Pancreas (tissue), 10 donors: ENCODE results near the gene CCDC73. TPM values are rescaled to one million over a fixed set of nuclear protein-coding genes. Genes with fewer than 3 reads are reported as not detected.

Experiments used
- ATAC-seq, 4 donors: fragments of 200-7000 bp; cut with Tn5 transposase; one replicate each; pipeline versions ENCODE4 v1.8.0 to v1.9.1; 2020; ENCODE audit warnings: mild to moderate bottlenecking in 4 of 4, moderate library complexity in 4 of 4
- DNase-seq, 6 donors: peaks; one replicate each; pipeline ENCODE4 v3.0.0-alpha.2; 2020
- FAIRE-seq: peaks from 2 replicates; lab custom pipeline; 2012; peaks lifted over from hg19 to GRCh38; lab: Jason Lieb, UNC
- H3K27ac ChIP-seq, 4 donors: fragments of 200-600 bp; sonication (generic); 1 replicate in 3 of 4; 2 replicates in 1 of 4; pipeline versions ENCODE4 v1.5.0 to v1.8.0; 2020
- H3K27me3 ChIP-seq, 4 donors: fragments of 200-600 bp; one replicate each; pipeline ENCODE4 v1.8.0; 2021
- H3K36me3 ChIP-seq, 3 donors: fragments of 200-600 bp; sonication (generic) in 1 of 3; one replicate each; pipeline versions ENCODE4 v1.5.0 to v1.8.0; 2020 to 2021
- H3K4me1 ChIP-seq, 3 donors: fragments of 200-600 bp; one replicate each; pipeline ENCODE4 v1.8.0; 2021
- H3K4me3 ChIP-seq, 4 donors: fragments of 200-600 bp; sonication (generic) in 2 of 4; one replicate each; pipeline versions ENCODE4 v1.5.0 to v1.8.0; 2020 to 2021
- H3K9me3 ChIP-seq, 4 donors: fragments of 200-600 bp; one replicate each; pipeline ENCODE4 v1.8.0; 2021
- CTCF ChIP-seq, 4 donors: fragments of 200-600 bp; sonication (generic) in 3 of 4; IDR thresholded peaks; one replicate each; pipeline versions ENCODE4 v1.5.0 to v1.8.0; 2021; ENCODE audit warnings: antibody characterized with exemption in 4 of 4
- WGBS, 2 donors: extraction: QIAGEN DNeasy Blood & Tissue Kit; methylation state at CpG; one replicate each; pipeline ENCODE4 v1.1.7; 2013; 5-methylcytosine and 5-hydroxymethylcytosine counted together
- intact Hi-C, 3 donors: fragments of 100-400 bp; cut with DNase I; formaldehyde crosslinking; loops; one replicate each; pipeline versions ENCODE4 v1.11.1 to v1.14.2; 2022
- polyA plus RNA-seq, 2 donors: library from polyadenylated mRNA; stranded (reverse); fragments of 200-250 nt; gene quantifications; one replicate each; pipeline ENCODE4 v1.2.3, GENCODE V29; 2013
- total RNA-seq, 6 donors: library from RNA; stranded (reverse); fragmentation: NEBNext Ultra II Directional in 4 of 6; extraction: Animal tissue kit (Norgen Biotek cat#: 25700) in 4 of 6; gene quantifications; one replicate each; pipeline versions ENCODE4 v1.2.1 to v1.2.4, GENCODE V29; 2021 to 2023
- donor health status: healthy with polysubstance abuse.
- donor health status: DM: no; HTN: no; CAD: no; lungs with moderate emphysema.
- donor health status: DM: no; HTN: no; CAD: no.
- donor health status: control.
- donor health status: control.
- donor health status: Bipolar disorder and iron deficiency.
- donor health status: DM: yes; HTN: yes; CAD: no.
- donor health status: DM: no; HTN: no; CAD: no.
- donor health status: DM: no; HTN: no; CAD: no.
- donor health status: DM: yes; HTN: yes; CAD: no.

CCDC73 gene
- total and polyA plus RNA-seq, 8 donors: 0.06 TPM; not detected in 7

GRCh38 chr11:32580967-32581366, 213.5 kb downstream of the CCDC73 start:
- Histone ChIP-seq H3K4me3 (no peak overlapping the region), H3K4me1 (peaks cover 8 to 12% (median 10%) of the 10 kb centered on the region in 3 donors), H3K27ac (no peak overlapping the region), H3K36me3 (no peaks in the 10 kb centered on the region), H3K27me3 (no peaks in the 10 kb centered on the region), H3K9me3 (no peaks in the 10 kb centered on the region)
- TF ChIP-seq CTCF (IDR thresholded peaks at IDR 0.05): no peak
- DNase-seq (no peak), ATAC-seq (no peak), FAIRE-seq (no peak)
- WGBS, 2 donors: 54 to 76% methylated on average over 2 of the region's 2 CpGs
- intact Hi-C loops: no loop called here

GRCh38 chr11:32576456-32576855, 218.0 kb downstream of the CCDC73 start:
- WGBS, 2 donors: 96 to 100% methylated on average over 1 of the region's 1 CpG
- intact Hi-C loops: no loop called here
- ATAC-seq: no peak

GRCh38 chr11:32575070-32575469, 219.4 kb downstream of the CCDC73 start:
- FAIRE-seq (no peak), ATAC-seq (no peak), DNase-seq (no peak)
- no peak for TF ChIP-seq CTCF (IDR thresholded peaks at IDR 0.05)
- no peaks in the 10 kb centered on the region for H3K4me1 ChIP-seq
- peaks cover 0 to 3% (median 0%) of the 10 kb centered on the region in 4 donors for H3K27me3 ChIP-seq
- H3K36me3 ChIP-seq: no peaks in the 10 kb centered on the region
- no peak overlapping the region for H3K27ac ChIP-seq
- intact Hi-C loops: no loop called here
- H3K4me3 ChIP-seq: no peak overlapping the region
- WGBS, 2 donors: 46 to 51% methylated on average over 2 of the region's 2 CpGs
- H3K9me3 ChIP-seq: no peaks in the 10 kb centered on the region

More at GRCh38 chr11:32576456-32576855, 218.0 kb downstream of the CCDC73 start:
- TF ChIP-seq CTCF (IDR thresholded peaks at IDR 0.05): no peak
- FAIRE-seq (no peak), DNase-seq (no peak)
- no peaks in the 10 kb centered on the region for H3K9me3 ChIP-seq
- no peaks in the 10 kb centered on the region for H3K36me3 ChIP-seq
- no peak overlapping the region for H3K27ac ChIP-seq
- H3K4me3 ChIP-seq: no peak overlapping the region
- no peaks in the 10 kb centered on the region for H3K27me3 ChIP-seq
- H3K4me1 ChIP-seq: no peaks in the 10 kb centered on the region

GRCh38 chr11:32574421-32574820, 220.0 kb downstream of the CCDC73 start:
- no peaks in the 10 kb centered on the region for H3K4me1 ChIP-seq
- no peak overlapping the region for H3K27ac ChIP-seq
- H3K36me3 ChIP-seq: no peaks in the 10 kb centered on the region
- ATAC-seq (no peak), DNase-seq (no peak), FAIRE-seq (no peak)
- no peak for TF ChIP-seq CTCF (IDR thresholded peaks at IDR 0.05)
- intact Hi-C loops: no loop called here
- 76 to 87% methylated on average over 4 of the region's 4 CpGs for WGBS, 2 donors
- H3K4me3 ChIP-seq: no peak overlapping the region
- H3K27me3 ChIP-seq: peaks cover 0 to 3% (median 0%) of the 10 kb centered on the region in 4 donors
- no peaks in the 10 kb centered on the region for H3K9me3 ChIP-seq

GRCh38 chr11:32573228-32573627, 221.2 kb downstream of the CCDC73 start:
- ATAC-seq: no peak
- Histone ChIP-seq H3K27ac (no peak overlapping the region), H3K4me1 (no peaks in the 10 kb centered on the region), H3K27me3 (peaks cover 0 to 3% (median 0%) of the 10 kb centered on the region in 4 donors), H3K9me3 (no peaks in the 10 kb centered on the region), H3K4me3 (no peak overlapping the region), H3K36me3 (no peaks in the 10 kb centered on the region)
- intact Hi-C loops: no loop called here
- DNase-seq: no peak
- FAIRE-seq: no peak
- no peak for TF ChIP-seq CTCF (IDR thresholded peaks at IDR 0.05)
- WGBS, 2 donors: 53 to 64% methylated on average over 4 of the region's 4 CpGs
